Vagina (tissue), 2 donors: ENCODE results near the gene IL9.

ENCODE experiments used
- CTCF ChIP-seq, 3 experiments: fragments of 450-650 bp in 2 of 3; fragments of 200-600 bp in 1 of 3; sonication (generic) in 1 of 3; IDR thresholded peaks; one replicate each; pipeline ENCODE4 v1.5.1; 2017 to 2019; ENCODE audit warnings: antibody characterized with exemption in 3 of 3, mild to moderate bottlenecking in 2 of 3, moderate library complexity in 2 of 3
- POLR2A ChIP-seq, 2 donors: fragments of 450-650 bp; IDR thresholded peaks; one replicate each; pipeline ENCODE4 v1.6.1; 2017; ENCODE audit warnings: antibody characterized with exemption in 2 of 2, mild to moderate bottlenecking in 2 of 2, moderate library complexity in 2 of 2
- POLR2AphosphoS5 ChIP-seq, 2 donors: sonication (generic); formaldehyde crosslinking; IDR thresholded peaks; one replicate each; pipeline ENCODE4 v1.9.0; 2017; ENCODE audit warnings: antibody characterized with exemption in 2 of 2, mild to moderate bottlenecking in 2 of 2, low read depth in 1 of 2; ENCODE audit not compliant: insufficient read depth in 1 of 2

- TF ChIP-seq CTCF (IDR thresholded peaks at IDR 0.05) (no peak), POLR2AphosphoS5 (IDR thresholded peaks at IDR 0.05; ENCODE audit: insufficient read depth in 1 of 2, low read depth in 1 of 2) (no peak), POLR2A (IDR thresholded peaks at IDR 0.05) (no peak)
Observed at GRCh38 chr5:135930029-135930948, 34.6 kb upstream of the IL9 start.
